ENCODE measurements around the gene KIF2C. TPM values are rescaled to one million over a fixed set of nuclear protein-coding genes. Genes with fewer than 3 reads are reported as not detected.

The KIF2C gene
- total RNA-seq, 1 experiment from 2014 or later: 69.4 TPM

DNA sequence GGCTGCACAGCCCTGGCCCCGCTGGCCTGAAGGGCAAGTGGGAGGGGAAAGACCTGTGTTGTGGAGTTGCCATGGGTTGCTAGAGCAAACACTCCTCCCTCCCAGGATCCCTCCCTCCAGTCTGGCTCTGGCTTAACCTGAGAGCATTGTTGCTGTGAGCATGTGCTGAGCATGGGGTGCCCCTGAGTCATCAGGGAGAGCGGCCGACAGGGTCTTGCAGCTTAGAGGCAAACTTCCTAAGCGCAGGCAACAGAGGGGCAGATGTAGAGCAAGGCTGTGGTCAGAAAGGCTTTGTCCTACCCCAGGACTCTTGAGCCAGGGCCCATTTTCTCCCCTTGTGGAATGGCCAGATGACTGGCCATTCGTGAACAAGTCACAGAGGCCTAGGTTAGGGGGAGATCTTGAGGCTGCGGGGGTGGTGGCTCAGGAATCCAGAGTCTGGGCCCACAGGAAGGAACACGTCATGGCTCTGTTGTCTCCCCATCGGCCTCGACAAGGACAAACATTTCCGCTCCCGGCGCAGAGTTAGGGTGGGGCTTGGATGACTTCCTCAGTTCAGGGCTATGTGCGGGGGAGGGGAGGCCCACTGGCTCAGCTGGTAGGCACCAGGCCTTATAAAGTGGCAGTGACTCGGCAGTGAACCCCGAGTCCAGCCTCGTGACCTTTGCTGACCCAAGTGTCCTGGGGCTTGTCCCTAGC, 67.9 kb downstream of the KIF2C start:
- no peaks in the 10 kb centered on the region for H3K36me3 ChIP-seq (ENCODE audit: control insufficient read depth, insufficient read depth, low read length)
- BruUV-seq (replicated peaks): no TSS peak
- DNase-seq (ENCODE audit: low read depth, low spot score) (peak; percentile 95), ATAC-seq (peak; percentile 83)
- H3K27ac ChIP-seq (ENCODE audit: low read length): peak overlapping the region; percentile 94
- H3K27me3 ChIP-seq (ENCODE audit: control insufficient read depth, insufficient read depth, low read length): no peaks in the 10 kb centered on the region
- intact Hi-C loops (cut with micrococcal nuclease; ENCODE audit: unreplicated experiment) (no loop called here), in situ Hi-C loops (cut with HindIII; ENCODE audit: low pct_unique_long_range_greater_than_20kb, low sequenced_read_pairs) (no loop called here)
- CTCF ChIA-PET: no interaction called here
- TF ChIP-seq, protein P1, sequence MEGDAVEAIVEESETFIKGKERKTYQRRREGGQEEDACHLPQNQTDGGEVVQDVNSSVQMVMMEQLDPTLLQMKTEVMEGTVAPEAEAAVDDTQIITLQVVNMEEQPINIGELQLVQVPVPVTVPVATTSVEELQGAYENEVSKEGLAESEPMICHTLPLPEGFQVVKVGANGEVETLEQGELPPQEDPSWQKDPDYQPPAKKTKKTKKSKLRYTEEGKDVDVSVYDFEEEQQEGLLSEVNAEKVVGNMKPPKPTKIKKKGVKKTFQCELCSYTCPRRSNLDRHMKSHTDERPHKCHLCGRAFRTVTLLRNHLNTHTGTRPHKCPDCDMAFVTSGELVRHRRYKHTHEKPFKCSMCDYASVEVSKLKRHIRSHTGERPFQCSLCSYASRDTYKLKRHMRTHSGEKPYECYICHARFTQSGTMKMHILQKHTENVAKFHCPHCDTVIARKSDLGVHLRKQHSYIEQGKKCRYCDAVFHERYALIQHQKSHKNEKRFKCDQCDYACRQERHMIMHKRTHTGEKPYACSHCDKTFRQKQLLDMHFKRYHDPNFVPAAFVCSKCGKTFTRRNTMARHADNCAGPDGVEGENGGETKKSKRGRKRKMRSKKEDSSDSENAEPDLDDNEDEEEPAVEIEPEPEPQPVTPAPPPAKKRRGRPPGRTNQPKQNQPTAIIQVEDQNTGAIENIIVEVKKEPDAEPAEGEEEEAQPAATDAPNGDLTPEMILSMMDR (IDR thresholded peaks at IDR 0.05): no peak
- TF ChIP-seq POLR2AphosphoS5 (IDR thresholded peaks at IDR 0.05; ENCODE audit: low read depth, low read length): peak; percentile 50; the same call in 1 of the 2 replicates
- H3K4me1 ChIP-seq (ENCODE audit: control insufficient read depth, insufficient read depth, low read length): peaks cover 43% of the 10 kb centered on the region
- POLR2A ChIA-PET: interaction anchor here (1.2 kb wide), 1 partner anchor 12 kb away, joined by 6 read pairs; no protein-coding TSS in a partner anchor
- no peak overlapping the region for H3K4me3 ChIP-seq (ENCODE audit: low read depth in 2 of 2, low read length in 2 of 2)
- no peaks in the 10 kb centered on the region for H3K9me3 ChIP-seq (ENCODE audit: control insufficient read depth, insufficient read depth, low read depth, low read length)

DNA sequence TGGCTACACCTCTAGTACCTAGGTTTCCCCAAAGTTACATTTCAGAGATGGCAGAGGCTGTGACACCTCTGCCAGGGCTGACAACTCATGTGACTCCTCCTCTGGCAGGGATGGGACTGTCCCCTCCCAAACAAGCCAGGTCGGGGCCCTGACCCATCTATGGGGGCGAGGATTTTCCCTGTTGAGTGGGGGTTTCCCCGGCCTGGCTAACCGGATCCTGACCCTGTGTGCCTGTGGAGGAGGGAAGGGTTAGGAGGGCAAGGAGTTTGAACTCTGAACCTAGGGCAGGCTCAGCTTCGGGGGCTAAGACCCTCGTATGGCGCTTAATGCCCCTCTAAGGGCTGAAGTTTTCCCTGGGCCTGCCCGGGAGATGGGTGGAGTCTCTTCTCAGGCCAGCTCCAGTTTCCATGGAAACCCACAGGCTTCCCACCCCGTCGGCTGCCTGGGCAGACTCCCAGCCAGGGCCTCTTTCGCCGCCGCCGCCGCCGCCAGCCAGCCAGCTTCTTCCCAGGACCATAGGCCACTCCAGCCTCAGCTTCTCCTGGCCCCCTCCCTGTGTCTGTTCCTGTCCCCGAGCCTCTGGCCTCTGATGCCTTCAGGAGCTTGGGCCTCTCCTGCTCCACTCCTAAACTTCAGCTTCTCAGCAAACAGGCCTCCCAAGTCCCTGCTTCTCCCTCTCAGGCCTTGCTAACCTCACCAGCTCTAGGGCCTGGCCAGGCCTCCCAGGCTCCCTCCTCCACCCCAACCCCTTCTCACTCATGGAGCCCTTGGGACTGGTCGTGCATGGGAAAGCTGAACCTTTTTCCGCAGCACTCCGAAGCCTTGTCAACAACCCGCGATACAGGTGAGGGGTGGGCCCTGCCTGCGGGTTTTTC, 68.7 kb downstream of the KIF2C start, which contains the start of gene BTBD19:
BTBD19 (plus strand) TSS at position 461 of the 875 bp plus-strand sequence; CDS start at position 759, 298 bp downstream.
- Histone ChIP-seq H3K4me3 (ENCODE audit: low read depth in 2 of 2, low read length in 2 of 2) (peak within 1 kb of the TSS in 1 of 2 experiments; percentile 12; a peak in 1 of 4 replicates), H3K27me3 (ENCODE audit: control insufficient read depth, insufficient read depth, low read length) (no peaks in the 10 kb centered on the region), H3K4me1 (ENCODE audit: control insufficient read depth, insufficient read depth, low read length) (peaks cover 47% of the 10 kb centered on the region), H3K36me3 (ENCODE audit: control insufficient read depth, insufficient read depth, low read length) (no peaks in the 10 kb centered on the region), H3K27ac (ENCODE audit: low read length) (peak within 1 kb of the TSS; percentile 94), H3K9me3 (ENCODE audit: control insufficient read depth, insufficient read depth, low read depth, low read length) (no peaks in the 10 kb centered on the region)
- intact Hi-C loops (cut with micrococcal nuclease; ENCODE audit: unreplicated experiment): no loop called here
- ATAC-seq: peak; percentile 6; the same call in 1 of the 2 replicates
- ChIA-PET CTCF (interaction anchor here (0.6 to 1.2 kb wide), 2 partner anchors 27 to 77 kb away, joined by 3 to 5 read pairs; partner anchors contain the start of gene RNU5D-1), POLR2A (interaction anchor here (0.6 to 1.7 kb wide), 3 partner anchors 11 to 136 kb away, joined by 3 to 8 read pairs (median 7); partner anchors contain the start of gene RNU5D-1)
- in situ Hi-C loops (cut with HindIII; ENCODE audit: low pct_unique_long_range_greater_than_20kb, low sequenced_read_pairs): no loop called here
- TF ChIP-seq SIN3A (IDR thresholded peaks at IDR 0.05; ENCODE audit: borderline replicate concordance, insufficient read depth, low read depth, low read length) (no peak), POLR2AphosphoS5 (IDR thresholded peaks at IDR 0.05; ENCODE audit: low read depth, low read length) (no peak), TCF7L2 (IDR thresholded peaks at IDR 0.05; ENCODE audit: low read depth, low read length) (no peak)
- TF ChIP-seq, protein P1 (IDR thresholded peaks at IDR 0.05): no peak
- DNase-seq (ENCODE audit: low read depth, low spot score): no peak
- no TSS peak for BruUV-seq (replicated peaks)

All from Panc1 (cell line).